Right lobe of liver (tissue), 4 donors: ENCODE measurements around the gene COL24A1.
"Not testable (repeated sequence)": the region's sequence is repeated elsewhere in the genome, so short reads cannot be mapped to it uniquely, and the experiment has no call there.

Experiments used
- CTCF ChIP-seq, 4 donors: fragments of 200-600 bp in 3 of 4; fragments of 450-650 bp in 1 of 4; IDR thresholded peaks; one replicate each; pipeline versions ENCODE4 v1.5.1 to v1.8.0; 2016 to 2022; ENCODE audit warnings: antibody characterized with exemption in 4 of 4, mild to moderate bottlenecking in 2 of 4
- POLR2A ChIP-seq: fragments of 450-650 bp; IDR thresholded peaks from one replicate; pipeline ENCODE4 v1.6.1; 2017; ENCODE audit warnings: antibody characterized with exemption, mild to moderate bottlenecking
- donor health status: DM: no; HTN: no; CAD: no.
- donor health status: DM: no; HTN: no; CAD: no.
- donor health status: DM: no; HTN: yes; CAD: no.

- TF ChIP-seq CTCF (IDR thresholded peaks at IDR 0.05); POLR2A: not testable (repeated sequence)
Measured at GRCh38 chr1:86071870-86072269, 84.7 kb downstream of the COL24A1 start.
